HUES6 (cell line): Measurements from ENCODE around the gene ZDHHC11B.

Experiments used
- H3K27ac ChIP-seq: 2 replicates; pipeline ENCODE4 v1.7.0; 2013; ENCODE audit warnings: low read depth, mild to moderate bottlenecking, low read length, inconsistent platforms
- H3K27me3 ChIP-seq: 2 replicates; pipeline ENCODE4 v1.6.1; 2013; ENCODE audit warnings: low read length; ENCODE audit not compliant: control insufficient read depth, insufficient read depth
- H3K36me3 ChIP-seq: 2 replicates; pipeline ENCODE4 v1.6.1; 2013; ENCODE audit warnings: low read length; ENCODE audit not compliant: control insufficient read depth, insufficient read depth
- H3K4me1 ChIP-seq: 2 replicates; pipeline ENCODE4 v1.6.1; 2013; ENCODE audit warnings: low read length; ENCODE audit not compliant: control insufficient read depth, insufficient read depth
- H3K4me3 ChIP-seq: 2 replicates; pipeline ENCODE4 v1.5.1; 2013; ENCODE audit warnings: low read depth, low read length
- H3K9ac ChIP-seq: one replicate; pipeline ENCODE4 v1.6.1; 2013; ENCODE audit warnings: mild to moderate bottlenecking, low read length
- H3K9me3 ChIP-seq: 2 replicates; pipeline ENCODE4 v1.6.1; 2013; ENCODE audit warnings: low read depth, low read length; ENCODE audit not compliant: control insufficient read depth, insufficient read depth

ZDHHC11B gene

DNA sequence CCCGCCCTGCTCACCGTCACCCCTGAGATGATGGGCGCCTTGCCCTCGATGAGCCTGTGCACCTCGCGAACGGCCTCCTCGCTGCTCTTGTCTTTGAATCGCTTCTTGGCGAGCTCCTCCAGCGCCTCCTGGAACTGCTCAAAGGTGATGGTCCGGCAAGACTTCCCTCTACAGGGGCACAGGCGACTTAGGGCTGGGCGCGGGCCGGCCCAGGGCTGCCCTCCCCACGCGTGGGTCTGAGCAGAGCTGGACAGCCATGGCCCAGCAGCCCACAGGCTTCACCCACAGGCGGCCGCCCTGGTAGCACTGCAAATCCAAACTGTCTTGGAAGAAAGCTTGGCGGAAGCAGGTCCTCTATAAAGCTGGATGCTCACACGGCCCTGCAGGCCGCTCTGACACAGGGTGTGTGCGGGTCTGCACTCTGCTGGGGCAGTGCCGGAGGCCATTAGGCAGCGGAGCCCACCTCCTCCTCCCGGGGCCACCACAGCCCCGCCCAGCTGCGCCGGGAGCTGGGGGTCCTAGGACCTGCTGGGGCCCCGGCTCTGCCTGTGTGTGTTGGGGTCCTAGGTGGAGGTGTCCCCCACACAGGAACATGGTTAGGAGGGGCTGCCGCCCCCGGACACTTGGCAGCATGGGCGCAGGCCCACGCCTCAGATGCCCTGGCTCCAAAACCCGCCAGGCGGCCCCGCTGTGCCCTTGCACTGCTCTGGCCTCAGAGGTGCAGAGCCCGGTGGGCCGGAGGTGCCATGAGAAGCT lies 118.4 kb downstream of the ZDHHC11B start:
- Histone ChIP-seq H3K4me3 (no peak overlapping the region), H3K4me1 (peaks cover 11% of the 10 kb centered on the region; the same call in 1 of the 2 replicates), H3K27ac (no peak overlapping the region), H3K9ac (no peak overlapping the region), H3K36me3 (peaks cover 51% of the 10 kb centered on the region), H3K27me3 (no peaks in the 10 kb centered on the region), H3K9me3 (no peaks in the 10 kb centered on the region)

DNA sequence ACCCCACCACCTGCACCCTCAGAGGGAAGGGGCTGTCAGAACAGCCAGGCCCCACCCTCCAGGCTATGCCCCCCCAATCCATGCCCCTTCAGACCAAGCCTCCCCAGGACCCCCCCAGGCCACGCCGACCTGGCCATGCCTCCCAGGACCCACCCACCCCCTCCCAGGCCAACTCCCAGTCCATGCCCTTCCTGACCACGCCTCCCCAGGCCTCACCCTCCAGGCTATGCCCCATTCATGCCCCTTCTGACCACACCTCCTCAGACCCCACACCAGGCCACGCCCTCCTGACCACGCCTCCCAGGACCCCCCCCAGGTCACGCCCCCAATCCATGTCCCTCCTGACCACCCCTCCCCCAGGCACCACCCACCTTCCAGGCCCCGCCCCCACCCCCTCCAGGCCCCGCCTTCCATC lies 119.0 kb downstream of the ZDHHC11B start:
- Histone ChIP-seq H3K9me3 (no peaks in the 10 kb centered on the region), H3K4me1 (peaks cover 9% of the 10 kb centered on the region; the same call in 1 of the 2 replicates), H3K36me3 (peaks cover 55% of the 10 kb centered on the region), H3K9ac (no peak overlapping the region), H3K4me3 (no peak overlapping the region), H3K27me3 (no peaks in the 10 kb centered on the region), H3K27ac (no peak overlapping the region)

DNA sequence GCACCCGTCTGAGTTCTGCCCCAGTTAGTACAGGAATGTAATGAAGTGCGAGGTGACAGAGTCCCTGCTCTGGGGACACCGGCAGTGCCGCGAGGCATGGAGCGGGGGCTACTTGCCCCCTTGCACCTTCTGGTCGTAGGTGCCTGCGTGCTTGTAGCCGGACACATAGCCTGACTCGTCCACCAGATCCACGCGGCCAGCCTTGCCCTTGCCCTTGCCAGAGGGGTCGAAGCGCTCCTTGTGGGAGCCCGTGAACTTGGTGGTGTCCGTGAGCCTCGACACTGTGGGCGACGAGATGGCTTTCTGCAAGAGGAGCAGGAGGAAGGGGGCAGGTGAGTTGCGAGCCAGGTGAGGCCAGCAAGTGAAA lies 119.6 kb downstream of the ZDHHC11B start:
- no peaks in the 10 kb centered on the region for H3K27me3 ChIP-seq
- H3K27ac ChIP-seq: no peak overlapping the region
- H3K36me3 ChIP-seq: peaks cover 60% of the 10 kb centered on the region
- H3K4me1 ChIP-seq: peaks cover 4% of the 10 kb centered on the region; the same call in 1 of the 2 replicates
- no peaks in the 10 kb centered on the region for H3K9me3 ChIP-seq
- H3K4me3 ChIP-seq: no peak overlapping the region
- H3K9ac ChIP-seq: no peak overlapping the region

DNA sequence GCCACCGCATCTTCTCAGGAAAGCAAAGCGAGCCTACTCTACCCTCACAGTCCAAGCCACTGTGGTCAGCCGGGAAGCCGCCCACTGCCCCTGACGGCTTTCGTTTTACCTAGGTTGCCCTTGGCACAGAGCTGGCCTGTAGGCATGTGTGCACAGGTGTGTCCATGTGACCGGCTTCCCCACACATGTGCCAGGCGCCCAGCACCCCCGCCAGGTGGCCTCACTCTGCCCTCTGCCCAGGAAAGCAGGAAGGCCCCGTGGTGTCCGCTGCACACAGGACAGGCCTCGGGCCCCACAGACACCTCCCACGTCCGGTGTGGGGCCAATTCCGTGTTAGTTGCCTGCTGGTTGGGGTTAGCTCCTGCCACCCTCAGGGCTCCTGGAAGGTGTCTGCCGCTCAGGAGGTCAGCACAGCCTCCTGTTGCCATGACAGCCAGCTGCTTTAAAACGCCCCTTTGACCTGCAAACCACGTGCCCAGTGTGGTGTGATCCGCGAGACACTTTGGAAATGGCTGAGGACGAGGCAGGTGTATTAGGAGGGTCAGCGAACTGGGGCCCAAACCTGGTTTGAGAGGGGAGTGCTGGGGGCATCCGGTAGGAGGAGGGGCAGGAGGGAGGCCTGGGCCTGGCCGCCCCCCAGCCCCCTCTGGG lies 120.1 kb downstream of the ZDHHC11B start:
- Histone ChIP-seq H3K27ac (no peak overlapping the region), H3K4me1 (peaks cover 4% of the 10 kb centered on the region; the same call in 1 of the 2 replicates), H3K9me3 (no peaks in the 10 kb centered on the region), H3K4me3 (no peak overlapping the region), H3K36me3 (peaks cover 65% of the 10 kb centered on the region), H3K9ac (no peak overlapping the region), H3K27me3 (no peaks in the 10 kb centered on the region)

DNA sequence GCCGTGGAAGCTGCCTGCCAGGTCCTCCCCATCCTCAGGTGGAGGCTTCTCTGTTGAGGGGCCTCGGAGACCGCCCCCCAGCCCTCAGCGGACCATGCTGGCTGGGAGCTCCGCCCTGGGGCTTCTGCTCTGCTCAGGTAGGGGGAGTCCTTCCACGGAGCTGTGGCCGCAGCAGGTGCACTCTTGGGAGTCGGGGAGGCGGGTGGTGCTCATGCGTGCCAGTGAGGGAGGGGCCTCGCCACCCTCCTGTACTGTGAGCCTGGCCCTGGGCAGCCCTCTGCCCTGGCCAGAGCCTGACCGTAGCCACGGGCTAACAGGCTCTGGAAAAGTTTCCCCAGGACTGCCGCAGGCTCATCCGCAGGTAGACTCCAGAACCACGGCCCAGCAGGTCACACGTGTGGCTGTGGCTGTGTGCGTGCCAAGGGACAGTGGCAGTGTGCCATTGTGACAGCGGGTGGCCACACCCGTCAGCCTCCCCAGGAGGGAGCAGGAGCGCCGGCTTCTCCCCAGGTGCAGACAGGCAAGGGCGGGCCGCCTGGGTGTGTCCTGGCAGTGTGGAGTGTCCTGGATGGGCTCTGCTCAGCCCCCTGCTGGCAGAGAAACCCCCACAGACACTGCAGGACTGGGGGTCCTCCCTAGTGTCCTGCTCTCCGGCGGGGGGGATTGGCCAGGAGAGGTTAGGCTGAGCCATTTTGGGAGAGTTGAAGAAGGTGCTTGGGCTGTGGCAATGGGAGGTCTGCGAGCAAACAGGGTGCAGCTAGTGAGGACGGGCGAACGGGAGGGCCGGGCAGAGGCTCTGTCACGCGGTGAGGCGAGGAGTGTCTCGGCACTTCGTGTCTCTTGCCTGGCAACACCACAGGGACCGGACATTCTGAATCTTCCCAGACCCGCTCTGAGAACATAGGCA lies 120.8 kb downstream of the ZDHHC11B start:
- peaks cover 73% of the 10 kb centered on the region for H3K36me3 ChIP-seq
- H3K9ac ChIP-seq: no peak overlapping the region
- no peaks in the 10 kb centered on the region for H3K4me1 ChIP-seq
- H3K27ac ChIP-seq: no peak overlapping the region
- H3K27me3 ChIP-seq: no peaks in the 10 kb centered on the region
- H3K9me3 ChIP-seq: no peaks in the 10 kb centered on the region
- H3K4me3 ChIP-seq: no peak overlapping the region

DNA sequence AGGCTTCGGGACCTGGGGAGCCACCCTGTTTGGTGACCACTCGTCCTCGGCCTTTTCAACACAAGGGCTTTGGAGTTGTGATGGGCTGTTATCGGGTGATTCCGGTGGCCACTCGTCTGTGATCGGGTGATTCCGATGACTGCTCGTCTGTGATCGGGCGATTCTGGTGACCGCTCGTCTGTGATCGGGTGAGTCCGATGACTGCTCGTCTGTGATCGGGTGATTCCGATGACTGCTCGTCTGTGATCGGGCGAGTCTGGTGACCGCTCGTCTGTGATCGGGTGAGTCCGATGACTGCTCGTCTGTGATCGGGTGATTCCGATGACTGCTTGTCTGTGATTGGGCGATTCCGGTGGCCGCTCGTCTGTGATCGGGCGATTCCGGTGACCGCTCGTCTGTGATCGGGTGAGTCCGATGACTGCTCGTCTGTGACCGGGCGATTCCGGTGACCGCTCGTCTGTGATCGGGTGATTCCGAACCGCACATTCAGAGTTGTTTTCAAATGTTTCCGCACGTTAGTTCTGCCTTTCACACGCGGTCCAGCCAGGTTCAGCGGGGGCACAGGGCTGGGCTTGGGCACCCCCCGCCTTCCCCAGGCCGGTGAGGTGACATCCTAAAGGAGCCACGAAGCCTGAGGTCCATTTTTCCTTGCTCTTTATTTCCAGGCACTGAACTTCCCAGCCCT lies 121.6 kb downstream of the ZDHHC11B start:
- Histone ChIP-seq H3K9me3 (no peaks in the 10 kb centered on the region), H3K36me3 (peaks cover 78% of the 10 kb centered on the region)

DNA sequence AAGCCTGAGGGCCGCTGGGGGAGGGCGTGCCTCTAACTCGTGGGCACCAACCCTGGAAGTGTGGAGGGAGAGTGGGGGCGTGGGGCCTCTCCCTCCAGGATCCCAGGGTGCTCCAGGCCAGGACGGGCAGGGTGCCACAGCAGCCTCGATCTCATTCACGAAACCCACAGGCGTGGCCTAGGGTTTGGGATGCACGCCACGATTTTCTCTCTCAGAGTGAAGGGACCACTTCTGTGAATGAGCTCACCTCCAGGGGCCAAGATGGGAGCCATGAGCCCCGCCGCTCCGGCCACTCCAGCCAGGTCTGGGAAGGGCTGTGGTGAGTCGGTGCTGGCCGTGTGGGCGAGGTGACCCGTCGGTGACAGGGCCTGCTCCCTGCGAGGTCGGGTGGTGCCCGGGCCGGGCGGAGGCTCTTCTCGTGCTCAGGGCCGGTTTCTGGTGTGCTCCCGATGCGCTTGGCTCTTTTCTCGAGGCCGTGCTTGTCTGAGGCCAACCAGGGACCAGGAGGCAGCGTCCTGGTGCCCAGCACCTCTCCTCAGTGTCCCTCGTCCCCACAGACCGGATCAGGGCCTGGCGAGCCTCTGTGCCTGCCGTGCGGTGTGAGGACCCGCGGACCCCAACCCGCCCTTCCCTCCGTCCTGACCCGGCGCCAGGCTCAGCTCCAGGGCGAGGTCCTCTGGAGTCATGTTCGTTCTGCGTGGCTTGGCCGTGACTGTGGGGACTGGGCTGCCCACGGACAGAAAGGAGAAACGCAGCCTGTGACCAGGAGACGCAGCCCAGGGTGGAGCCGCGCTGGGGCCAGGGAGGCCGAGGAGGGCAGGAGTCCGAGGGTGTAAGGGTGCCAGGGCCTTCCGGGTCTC lies 122.4 kb downstream of the ZDHHC11B start:
- H3K9ac ChIP-seq: no peak overlapping the region
- H3K9me3 ChIP-seq: no peaks in the 10 kb centered on the region
- no peak overlapping the region for H3K4me3 ChIP-seq
- H3K27ac ChIP-seq: no peak overlapping the region
- H3K4me1 ChIP-seq: no peaks in the 10 kb centered on the region
- no peaks in the 10 kb centered on the region for H3K27me3 ChIP-seq
- H3K36me3 ChIP-seq: peaks cover 80% of the 10 kb centered on the region

More for the DNA sequence above, 121.6 kb downstream of the ZDHHC11B start:
- no peaks in the 10 kb centered on the region for H3K4me1 ChIP-seq
- no peaks in the 10 kb centered on the region for H3K27me3 ChIP-seq
- no peak overlapping the region for H3K27ac ChIP-seq
- H3K4me3 ChIP-seq: no peak overlapping the region
- H3K9ac ChIP-seq: no peak overlapping the region

DNA sequence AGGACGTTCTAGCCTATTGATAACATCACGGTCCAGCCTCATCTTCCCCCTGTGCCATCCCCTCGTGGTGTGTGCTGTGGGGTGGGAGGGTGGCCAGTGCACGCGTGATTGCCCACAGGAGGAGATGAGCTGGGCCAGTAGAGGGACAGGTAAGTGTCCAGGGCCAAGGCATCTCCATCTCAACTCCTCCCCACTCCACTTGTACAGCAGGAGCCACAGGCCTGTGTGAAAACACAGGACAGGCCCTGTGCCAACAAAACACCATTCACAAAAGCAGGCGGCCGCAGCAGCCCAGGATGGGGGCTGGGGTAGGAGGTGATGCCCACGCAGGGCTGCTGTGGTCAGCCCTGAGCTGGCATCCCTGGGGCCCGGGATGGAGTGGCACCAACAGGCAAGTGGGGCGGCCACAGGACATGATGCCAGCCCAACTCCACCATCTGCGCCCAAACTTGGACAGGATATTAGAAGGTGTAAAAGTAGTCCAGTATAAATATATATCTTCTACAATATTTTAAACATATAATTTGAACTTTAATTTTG lies 124.0 kb downstream of the ZDHHC11B start:
- H3K9ac ChIP-seq: no peak overlapping the region
- H3K27ac ChIP-seq: no peak overlapping the region
- no peaks in the 10 kb centered on the region for H3K4me1 ChIP-seq
- H3K9me3 ChIP-seq: no peaks in the 10 kb centered on the region
- no peak overlapping the region for H3K4me3 ChIP-seq
- no peaks in the 10 kb centered on the region for H3K27me3 ChIP-seq
- H3K36me3 ChIP-seq: peaks cover 83% of the 10 kb centered on the region
